ENCODE measurements around the gene C4B.
"Not testable (repeated sequence)": the region's sequence is repeated elsewhere in the genome, so short reads cannot be mapped to it uniquely, and the experiment has no call there.

- TF ChIP-seq CTCF, POLR2A (IDR thresholded peaks at IDR 0.05): not testable (repeated sequence)
Observed at GRCh38 chr6:32004864-32005537, 9.6 kb upstream of the C4B start.
